IPS-NIHi11 (cell line): ENCODE results near the gene OPCML.
A peak's percentile ranks its signal among the peaks of the same experiment; 100 is the strongest.

Source experiments
- DNase-seq: peaks from one replicate; pipeline ENCODE4 v3.0.0; 2012; ENCODE audit warnings: mixed read lengths, low spot score

OPCML gene

DNA sequence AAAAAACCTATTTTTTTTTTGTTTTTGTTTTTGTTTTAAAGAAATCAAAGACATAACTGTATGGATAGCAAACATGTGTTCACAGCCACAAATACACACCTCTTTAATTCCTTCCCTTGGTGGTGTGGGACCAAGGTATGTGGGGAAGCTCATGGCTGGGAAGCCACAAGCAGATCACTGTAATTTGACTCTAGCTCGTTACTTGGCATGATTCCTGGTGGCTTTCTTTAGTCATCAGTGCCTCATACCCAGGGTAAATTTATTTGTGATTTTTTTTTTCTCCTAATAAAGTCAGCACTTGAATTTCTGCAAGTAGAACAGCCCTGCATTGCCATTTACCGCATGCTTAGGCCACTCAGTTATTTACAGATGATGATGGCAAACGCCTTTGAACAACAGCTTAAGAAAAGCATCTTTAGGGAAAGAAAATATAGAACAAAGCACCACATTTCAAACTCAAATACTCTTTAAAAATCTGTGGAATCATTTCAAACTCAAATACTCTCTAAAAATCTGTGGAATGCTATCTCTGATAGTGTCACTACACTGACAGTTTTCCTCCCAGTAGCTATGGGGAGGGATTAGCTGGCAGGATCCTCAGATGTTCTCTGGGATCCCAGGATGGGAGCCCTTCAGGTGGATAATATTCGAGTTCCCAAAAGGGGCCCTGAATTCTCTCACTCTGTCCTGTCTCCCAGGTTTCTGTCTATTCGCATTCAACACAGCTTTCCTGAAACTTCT, 687.2 kb downstream of the OPCML start:
- DNase-seq = no peak

GRCh38 chr11:132840660-132841059, 691.6 kb downstream of the OPCML start:
- DNase-seq = no peak

- no peak for DNase-seq
Observed at GRCh38 chr11:132840191-132840590, 692.1 kb downstream of the OPCML start.

DNA sequence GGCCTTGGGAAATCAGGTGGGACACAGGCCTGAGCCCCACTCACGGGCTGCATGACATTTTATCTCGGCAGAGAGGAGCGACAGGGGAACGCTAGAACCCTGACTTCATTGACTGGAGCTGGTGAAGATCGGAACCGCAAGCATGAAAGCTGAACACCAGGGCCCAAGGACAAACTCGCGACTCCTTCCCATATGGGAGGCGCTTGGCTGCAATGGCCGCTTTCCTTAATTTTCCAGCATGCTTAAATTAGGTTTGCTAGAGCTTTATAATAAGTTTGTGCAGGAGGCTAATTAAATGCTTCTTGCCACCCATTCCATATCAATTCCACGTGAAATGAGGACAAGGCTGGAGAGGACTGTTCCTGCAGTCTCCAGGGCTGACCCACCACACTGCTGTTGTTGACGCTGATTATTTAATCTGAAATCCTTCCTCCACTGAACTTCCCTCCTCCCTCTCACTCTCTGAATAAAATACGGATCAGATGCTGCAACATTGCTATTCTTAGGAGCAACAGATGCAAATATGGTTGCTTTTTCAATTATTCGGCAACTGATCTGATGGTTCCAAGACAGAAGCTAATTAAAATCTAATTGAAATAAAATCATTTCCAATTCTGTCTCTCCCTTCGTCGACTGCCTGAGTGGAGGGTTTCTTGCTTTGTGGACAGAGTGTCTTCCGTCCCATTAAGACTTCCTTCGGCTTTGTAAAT, 692.9 kb downstream of the OPCML start:
- DNase-seq = no peak

GRCh38 chr11:132838627-132839026, 693.7 kb downstream of the OPCML start:
- DNase-seq = no peak

DNA sequence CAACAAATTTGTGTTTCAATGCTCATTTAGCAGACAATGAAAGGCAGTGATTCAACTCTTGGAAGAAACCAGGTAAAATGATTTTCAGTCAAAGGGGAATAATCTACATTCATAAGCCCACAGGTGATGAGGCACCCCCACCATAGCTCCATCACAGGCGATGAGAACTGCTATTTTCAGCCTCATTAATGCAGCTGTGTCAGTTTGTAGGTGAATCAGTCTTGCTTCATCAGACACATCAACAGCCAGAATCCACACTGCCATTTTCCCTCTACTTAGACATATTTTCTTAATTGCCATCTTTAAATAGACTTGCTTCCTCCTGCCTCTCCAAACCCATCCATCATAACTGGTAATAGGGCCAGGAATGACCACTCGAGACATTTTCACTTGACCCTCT, 701.0 kb downstream of the OPCML start:
- DNase-seq = no peak

- DNase-seq = no peak
Observed at GRCh38 chr11:132824642-132825041, 707.7 kb downstream of the OPCML start.

DNA sequence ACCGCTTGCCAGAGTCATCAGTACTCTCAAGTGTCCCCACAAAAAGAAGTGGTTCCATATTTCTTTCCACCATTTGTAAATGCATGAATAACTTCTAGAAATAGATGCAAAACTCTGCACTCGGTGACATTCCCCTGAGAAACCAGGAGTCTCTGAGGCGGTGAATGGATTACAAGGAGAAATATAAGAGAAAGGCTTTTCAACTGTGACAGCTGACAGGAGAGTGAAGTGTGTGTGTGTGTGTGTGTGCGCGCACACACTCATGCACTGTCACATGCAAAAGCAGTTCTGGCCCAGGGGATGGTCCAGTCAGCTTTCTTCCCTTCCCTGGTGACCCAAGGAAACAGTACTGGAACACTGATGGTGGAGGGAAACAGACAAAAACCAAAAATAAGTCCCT, 710.0 kb downstream of the OPCML start:
- no peak for DNase-seq

GRCh38 chr11:132821499-132821898, 710.8 kb downstream of the OPCML start:
- DNase-seq = no peak

DNA sequence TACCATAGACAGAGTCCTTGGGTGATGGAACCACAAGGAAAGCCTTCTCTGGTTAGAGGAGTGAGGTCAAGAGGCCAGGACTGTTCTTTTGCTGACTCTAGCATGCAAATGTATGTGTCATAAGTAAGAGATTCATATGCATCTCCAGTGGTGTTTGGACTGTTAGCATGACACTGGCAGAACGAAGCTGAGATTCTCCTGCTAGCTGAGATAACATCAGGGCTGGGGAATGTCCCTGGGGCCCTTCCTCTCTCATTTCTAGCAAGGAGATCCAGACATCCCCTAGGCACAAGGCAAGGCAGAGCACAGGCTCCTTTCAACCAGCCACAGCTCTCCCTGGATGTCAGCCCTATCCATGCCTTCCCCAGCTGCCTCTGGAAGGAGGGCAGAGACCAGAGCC, 711.3 kb downstream of the OPCML start:
- DNase-seq = no peak

- DNase-seq = no peak
Observed at GRCh38 chr11:132818951-132819350, 713.4 kb downstream of the OPCML start.

GRCh38 chr11:132817387-132817786, 714.9 kb downstream of the OPCML start:
- DNase-seq = no peak

DNA sequence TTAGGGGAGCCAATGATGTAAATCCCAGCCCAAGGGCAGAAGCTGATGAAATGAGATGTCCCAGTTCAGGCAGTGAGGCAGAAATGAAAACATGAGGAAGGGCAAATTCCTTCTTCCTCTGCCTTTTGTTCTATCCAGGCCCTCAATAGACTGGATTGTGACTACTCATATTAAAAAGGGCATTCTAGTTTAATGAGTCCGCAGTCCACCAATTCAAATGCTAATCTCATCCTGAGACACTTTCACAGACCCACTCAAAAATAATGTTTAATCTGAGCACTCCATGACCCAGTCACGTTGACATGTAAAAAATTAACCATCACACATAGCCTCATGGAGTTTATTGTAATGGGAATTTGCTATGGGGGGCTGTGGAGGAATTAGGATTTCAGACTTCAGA, 717.9 kb downstream of the OPCML start:
- DNase-seq = no peak

GRCh38 chr11:132811649-132812048, 720.7 kb downstream of the OPCML start:
- DNase-seq = no peak

GRCh38 chr11:132809070-132809469, 723.2 kb downstream of the OPCML start:
- DNase-seq = no peak

- no peak for DNase-seq
Observed at GRCh38 chr11:132804258-132804657, 728.0 kb downstream of the OPCML start.

DNA sequence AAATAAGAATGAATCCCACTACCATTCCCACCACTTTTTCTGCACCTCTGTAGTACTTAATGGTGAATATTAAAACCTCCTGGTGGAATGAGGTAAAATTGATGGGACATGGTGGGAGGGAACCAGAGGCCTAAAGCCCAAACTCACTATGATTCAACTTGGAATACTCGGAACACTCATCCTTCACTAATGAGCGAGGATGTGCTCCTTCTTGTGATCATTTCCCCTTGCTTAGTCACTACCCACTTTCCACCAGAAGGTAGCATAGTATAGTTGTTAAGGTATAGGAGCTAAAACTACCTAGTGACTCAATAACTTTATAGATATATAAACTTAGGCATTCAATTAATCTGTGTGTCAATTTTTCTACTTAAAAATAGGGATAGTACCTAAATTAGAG, 728.9 kb downstream of the OPCML start:
- no peak for DNase-seq

DNA sequence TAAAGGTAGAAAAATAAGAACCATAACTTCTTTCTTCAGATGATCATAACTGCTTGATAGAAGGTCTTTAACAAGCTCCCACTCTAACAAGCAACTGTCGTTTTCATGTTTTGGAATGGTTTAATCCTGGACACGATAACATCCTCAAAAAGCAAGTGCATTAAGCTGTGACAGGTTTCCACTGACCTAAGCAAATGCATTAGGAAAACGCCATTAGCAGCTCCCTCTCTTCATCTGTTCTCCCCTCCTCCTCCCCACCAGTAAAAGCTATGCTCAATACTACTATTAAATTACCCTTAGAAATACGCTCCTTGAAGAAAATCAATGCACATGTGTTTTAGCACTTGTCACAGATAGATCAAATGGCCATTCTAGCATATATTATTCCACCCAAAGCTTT, 729.4 kb downstream of the OPCML start:
- DNase-seq = no peak

DNA sequence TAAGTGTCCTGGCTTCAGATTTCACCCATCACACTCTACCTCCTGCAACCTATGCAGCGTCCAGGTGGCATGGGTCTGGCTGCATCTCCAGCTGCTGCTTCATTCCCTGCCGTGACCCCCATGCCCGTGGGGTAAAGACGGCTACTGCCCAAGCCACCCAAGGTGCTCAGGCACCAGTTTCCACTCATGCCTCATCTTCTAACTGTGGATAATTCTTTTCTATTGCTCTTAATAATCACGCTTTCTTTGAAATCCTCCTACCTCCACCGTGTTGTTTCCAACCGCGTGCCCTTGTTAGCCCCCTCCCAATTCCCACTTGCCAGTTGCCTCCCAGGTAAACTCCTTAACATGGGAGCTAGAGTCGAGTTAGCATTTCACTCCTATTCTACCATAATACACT, 738.5 kb downstream of the OPCML start:
- DNase-seq = no peak

DNA sequence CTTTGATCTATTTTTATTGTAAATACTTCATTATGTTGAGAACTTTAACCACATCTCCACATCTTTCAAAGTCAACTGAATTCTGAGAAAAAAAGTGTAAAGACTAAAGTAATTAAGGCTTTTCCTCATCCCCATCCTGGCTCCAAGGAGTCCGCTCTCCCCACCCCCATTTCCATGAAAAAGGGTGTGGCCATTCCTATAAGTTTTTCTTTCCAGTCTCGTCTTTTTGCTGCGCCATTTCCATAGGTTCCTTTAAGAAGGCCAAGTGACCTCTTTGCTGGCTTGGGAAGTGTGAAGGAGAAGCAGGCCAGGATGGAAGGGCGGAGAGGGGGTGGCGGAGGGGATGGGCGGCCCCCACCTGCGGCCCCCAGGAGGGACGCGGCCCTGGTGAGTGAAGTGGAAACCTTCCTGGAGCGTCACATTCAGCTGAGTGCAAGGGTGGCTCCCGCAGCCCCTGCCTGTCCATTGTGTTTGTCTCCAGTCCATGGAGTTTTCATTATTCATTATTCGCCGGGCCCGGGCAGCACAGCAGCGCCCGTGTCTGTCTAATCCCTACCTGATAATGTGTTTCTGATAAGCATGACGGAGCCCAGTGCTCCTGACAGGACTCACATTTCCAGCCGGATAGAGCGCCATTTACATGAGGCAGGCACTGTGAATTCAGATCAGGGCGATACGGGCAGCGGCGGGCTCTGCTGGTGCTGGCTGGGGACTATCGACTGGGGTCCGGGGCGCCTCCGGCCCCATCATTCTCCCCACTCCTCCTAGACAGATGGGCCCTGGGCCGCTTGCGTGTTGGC, 739.8 kb downstream of the OPCML start:
- peak; percentile 29 for DNase-seq

GRCh38 chr11:132790971-132791370, 741.3 kb downstream of the OPCML start:
- no peak for DNase-seq

GRCh38 chr11:132790466-132790865, 741.8 kb downstream of the OPCML start:
- no peak for DNase-seq

- no peak for DNase-seq
Observed at GRCh38 chr11:132788816-132789325, 743.4 kb downstream of the OPCML start.
